ENCODE measurements around the gene PIP4K2A.

PIP4K2A gene

DNA sequence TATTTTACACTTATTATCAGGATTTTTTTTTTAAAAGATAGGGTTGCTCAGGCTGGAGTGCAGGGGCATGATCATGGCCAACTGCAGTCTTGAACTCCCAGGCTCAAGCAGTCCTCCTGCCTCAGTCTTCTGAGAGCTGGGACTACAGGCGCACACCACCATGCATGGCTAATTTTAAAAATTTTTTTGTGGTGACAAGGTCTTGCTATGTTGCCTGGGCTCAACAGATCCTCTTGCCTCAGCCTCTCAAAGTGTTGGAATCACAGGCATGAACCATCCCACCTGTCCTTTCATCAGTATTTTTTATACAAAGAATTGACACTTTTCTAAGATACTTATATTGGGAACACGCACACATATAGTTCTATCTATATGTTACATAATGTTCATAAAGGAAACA lies 99.3 kb downstream of the PIP4K2A start:
- Histone ChIP-seq H3K4me2 (ENCODE audit: low read length) (no peak overlapping the region), H3K4me3 (ENCODE audit: low read depth, low read length) (no peak overlapping the region), H2BK5ac (ENCODE audit: low read depth, low read length, poor library complexity) (no peak overlapping the region), H3K27ac (ENCODE audit: low read depth, low read length) (no peak overlapping the region), H3K23ac (ENCODE audit: low read length) (no peak overlapping the region), H4K91ac (ENCODE audit: low read depth, low read length) (no peak overlapping the region), H3K79me1 (ENCODE audit: low read length) (peaks cover 6% of the 10 kb centered on the region), H3K9me3 (ENCODE audit: insufficient read depth, low read depth, low read length) (no peaks in the 10 kb centered on the region), H3K36me3 (ENCODE audit: control insufficient read depth in 1 of 2, insufficient read depth in 2 of 2, low read length in 2 of 2) (no peaks in the 10 kb centered on the region), H4K8ac (ENCODE audit: low read depth, low read length) (no peak overlapping the region), H3K4me1 (ENCODE audit: control insufficient read depth in 1 of 2, insufficient read depth in 2 of 2, low read length in 2 of 2) (peaks cover 12 to 24% of the 10 kb centered on the region in 2 experiments), H4K12ac (ENCODE audit: low read depth, low read length) (no peak overlapping the region), H3K9ac (ENCODE audit: low read length) (no peak overlapping the region), H3K4ac (ENCODE audit: low read depth, low read length) (no peak overlapping the region), H3K27me3 (ENCODE audit: insufficient read depth, low read length) (no peaks in the 10 kb centered on the region), H3K18ac (ENCODE audit: low read length) (no peak overlapping the region), H2BK120ac (ENCODE audit: insufficient read depth, low read length, poor library complexity) (no peak overlapping the region), H2BK12ac (ENCODE audit: low read length) (no peak overlapping the region), H3K14ac (ENCODE audit: low read length) (no peak overlapping the region), H2AFZ (ENCODE audit: insufficient read depth, low read length, poor library complexity) (no peak overlapping the region), H3K79me2 (ENCODE audit: control insufficient read depth, insufficient read depth, low read length, poor library complexity) (peaks cover 4% of the 10 kb centered on the region), H2AK5ac (ENCODE audit: low read length) (no peak overlapping the region)
- no CpG with 5 or more reads among the region's 2 CpGs for WGBS (ENCODE audit: extremely low coverage, insufficient coverage, insufficient read length)
- DNase-seq, result peak; percentile 55 to 79

DNA sequence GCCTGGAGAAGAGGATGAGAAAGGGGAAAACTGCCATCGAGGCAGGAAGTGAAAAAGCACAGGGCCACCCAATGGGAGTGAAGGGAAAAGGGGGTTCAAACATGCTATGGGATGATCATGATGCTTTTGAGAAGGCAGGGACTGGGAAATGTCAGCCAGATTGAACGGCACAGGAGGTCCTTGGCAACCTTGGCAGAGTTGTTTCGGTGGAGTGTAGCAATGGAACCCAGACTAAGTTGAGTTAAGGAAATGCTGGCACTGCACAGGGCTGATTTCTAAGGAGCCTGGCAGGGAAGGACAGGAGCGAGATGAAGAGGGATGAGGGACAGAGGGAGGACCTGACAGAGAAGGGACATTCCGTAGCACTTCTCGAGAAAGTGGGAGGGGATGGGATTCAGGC lies 101.4 kb downstream of the PIP4K2A start:
- no CpG with 5 or more reads among the region's 6 CpGs for WGBS (ENCODE audit: extremely low coverage, insufficient coverage, insufficient read length)
- peaks cover 1% of the 10 kb centered on the region for H3K9me3 ChIP-seq (ENCODE audit: insufficient read depth, low read depth, low read length)
- H3K36me3 ChIP-seq (ENCODE audit: control insufficient read depth in 1 of 2, insufficient read depth in 2 of 2, low read length in 2 of 2), result peaks cover 2 to 3% of the 10 kb centered on the region in 2 experiments
- no peak overlapping the region for H2BK12ac ChIP-seq (ENCODE audit: low read length)
- no peak for DNase-seq
- H4K91ac ChIP-seq (ENCODE audit: low read depth, low read length), result no peak overlapping the region
- no peaks in the 10 kb centered on the region for H3K27me3 ChIP-seq (ENCODE audit: insufficient read depth, low read length)
- H3K23ac ChIP-seq (ENCODE audit: low read length), result no peak overlapping the region
- no peak overlapping the region for H2BK5ac ChIP-seq (ENCODE audit: low read depth, low read length, poor library complexity)
- H3K4me2 ChIP-seq (ENCODE audit: low read length), result no peak overlapping the region
- H4K8ac ChIP-seq (ENCODE audit: low read depth, low read length), result no peak overlapping the region
- no peak overlapping the region for H3K4me3 ChIP-seq (ENCODE audit: low read depth, low read length)
- H3K79me1 ChIP-seq (ENCODE audit: low read length), result peaks cover 4% of the 10 kb centered on the region
- no peak overlapping the region for H3K9ac ChIP-seq (ENCODE audit: low read length)
- no peak overlapping the region for H2AK5ac ChIP-seq (ENCODE audit: low read length)
- no peak overlapping the region for H2BK120ac ChIP-seq (ENCODE audit: insufficient read depth, low read length, poor library complexity)
- H3K14ac ChIP-seq (ENCODE audit: low read length), result no peak overlapping the region
- H3K4ac ChIP-seq (ENCODE audit: low read depth, low read length), result no peak overlapping the region
- no peak overlapping the region for H3K18ac ChIP-seq (ENCODE audit: low read length)
- H3K27ac ChIP-seq (ENCODE audit: low read depth, low read length), result no peak overlapping the region
- H2AFZ ChIP-seq (ENCODE audit: insufficient read depth, low read length, poor library complexity), result no peak overlapping the region
- peaks cover 4% of the 10 kb centered on the region for H3K79me2 ChIP-seq (ENCODE audit: control insufficient read depth, insufficient read depth, low read length, poor library complexity)
- no peak overlapping the region for H4K12ac ChIP-seq (ENCODE audit: low read depth, low read length)
- H3K4me1 ChIP-seq (ENCODE audit: control insufficient read depth in 1 of 2, insufficient read depth in 2 of 2, low read length in 2 of 2), result peaks cover 14 to 23% of the 10 kb centered on the region in 2 experiments

GRCh38 chr10:22612318-22612717 lies 102.1 kb downstream of the PIP4K2A start:
- Histone ChIP-seq H3K36me3 (ENCODE audit: control insufficient read depth in 1 of 2, insufficient read depth in 2 of 2, low read length in 2 of 2) (peaks cover 5% of the 10 kb centered on the region in 2 experiments), H3K23ac (ENCODE audit: low read length) (no peak overlapping the region), H3K79me1 (ENCODE audit: low read length) (peaks cover 4% of the 10 kb centered on the region)

GRCh38 chr10:22611425-22612115 lies 102.8 kb downstream of the PIP4K2A start:
- no peak overlapping the region for H2BK120ac ChIP-seq (ENCODE audit: insufficient read depth, low read length, poor library complexity)
- H2AFZ ChIP-seq (ENCODE audit: insufficient read depth, low read length, poor library complexity), result no peak overlapping the region
- H3K23ac ChIP-seq (ENCODE audit: low read length), result no peak overlapping the region
- no peak overlapping the region for H4K12ac ChIP-seq (ENCODE audit: low read depth, low read length)
- no peak overlapping the region for H3K9ac ChIP-seq (ENCODE audit: low read length)
- H3K79me2 ChIP-seq (ENCODE audit: control insufficient read depth, insufficient read depth, low read length, poor library complexity), result peaks cover 4% of the 10 kb centered on the region
- no peak overlapping the region for H3K27ac ChIP-seq (ENCODE audit: low read depth, low read length)
- H2BK12ac ChIP-seq (ENCODE audit: low read length), result no peak overlapping the region
- no peak overlapping the region for H3K4me2 ChIP-seq (ENCODE audit: low read length)
- no peak overlapping the region for H2BK5ac ChIP-seq (ENCODE audit: low read depth, low read length, poor library complexity)
- peaks cover 20 to 24% of the 10 kb centered on the region in 2 experiments for H3K4me1 ChIP-seq (ENCODE audit: control insufficient read depth in 1 of 2, insufficient read depth in 2 of 2, low read length in 2 of 2)
- H3K14ac ChIP-seq (ENCODE audit: low read length), result no peak overlapping the region
- no peak overlapping the region for H2AK5ac ChIP-seq (ENCODE audit: low read length)
- H3K4ac ChIP-seq (ENCODE audit: low read depth, low read length), result no peak overlapping the region
- no peak overlapping the region for H3K4me3 ChIP-seq (ENCODE audit: low read depth, low read length)
- H3K79me1 ChIP-seq (ENCODE audit: low read length), result peaks cover 4% of the 10 kb centered on the region
- no peak for DNase-seq
- no peaks in the 10 kb centered on the region for H3K27me3 ChIP-seq (ENCODE audit: insufficient read depth, low read length)
- WGBS (ENCODE audit: extremely low coverage, insufficient coverage, insufficient read length), result no CpG with 5 or more reads among the region's 8 CpGs
- peaks cover 1% of the 10 kb centered on the region for H3K9me3 ChIP-seq (ENCODE audit: insufficient read depth, low read depth, low read length)
- H4K91ac ChIP-seq (ENCODE audit: low read depth, low read length), result no peak overlapping the region
- H4K8ac ChIP-seq (ENCODE audit: low read depth, low read length), result no peak overlapping the region
- no peak overlapping the region for H3K18ac ChIP-seq (ENCODE audit: low read length)
- H3K36me3 ChIP-seq (ENCODE audit: control insufficient read depth in 1 of 2, insufficient read depth in 2 of 2, low read length in 2 of 2), result peaks cover 6 to 7% of the 10 kb centered on the region in 2 experiments

More at GRCh38 chr10:22612318-22612717, 102.1 kb downstream of the PIP4K2A start:
- Histone ChIP-seq H3K27ac (ENCODE audit: low read depth, low read length) (no peak overlapping the region), H4K8ac (ENCODE audit: low read depth, low read length) (no peak overlapping the region), H4K12ac (ENCODE audit: low read depth, low read length) (no peak overlapping the region), H3K4ac (ENCODE audit: low read depth, low read length) (no peak overlapping the region), H2BK12ac (ENCODE audit: low read length) (no peak overlapping the region), H3K4me2 (ENCODE audit: low read length) (no peak overlapping the region), H2AK5ac (ENCODE audit: low read length) (no peak overlapping the region), H3K18ac (ENCODE audit: low read length) (no peak overlapping the region), H4K91ac (ENCODE audit: low read depth, low read length) (no peak overlapping the region), H2BK120ac (ENCODE audit: insufficient read depth, low read length, poor library complexity) (no peak overlapping the region), H3K9ac (ENCODE audit: low read length) (no peak overlapping the region), H3K9me3 (ENCODE audit: insufficient read depth, low read depth, low read length) (peaks cover 1% of the 10 kb centered on the region), H3K14ac (ENCODE audit: low read length) (no peak overlapping the region), H2BK5ac (ENCODE audit: low read depth, low read length, poor library complexity) (no peak overlapping the region), H3K79me2 (ENCODE audit: control insufficient read depth, insufficient read depth, low read length, poor library complexity) (peaks cover 4% of the 10 kb centered on the region), H2AFZ (ENCODE audit: insufficient read depth, low read length, poor library complexity) (no peak overlapping the region), H3K4me1 (ENCODE audit: control insufficient read depth in 1 of 2, insufficient read depth in 2 of 2, low read length in 2 of 2) (peaks cover 17 to 23% of the 10 kb centered on the region in 2 experiments), H3K27me3 (ENCODE audit: insufficient read depth, low read length) (no peaks in the 10 kb centered on the region), H3K4me3 (ENCODE audit: low read depth, low read length) (no peak overlapping the region)
- DNase-seq, result no peak
- no CpG with 5 or more reads among the region's 10 CpGs for WGBS (ENCODE audit: extremely low coverage, insufficient coverage, insufficient read length)

Data from trophoblast cell (in vitro differentiated cells and primary cell).